HCT116 (cell line): ENCODE measurements around the gene PPM1A. TPM values are rescaled to one million over a fixed set of nuclear protein-coding genes. Genes with fewer than 3 reads are reported as not detected.

Source experiments
- ATAC-seq: fragments of 200-7000 bp; cut with Tn5 transposase; 2 replicates; pipeline ENCODE4 v1.9.1; 2020; ENCODE audit warnings: mild to moderate bottlenecking, moderate library complexity
- BruUV-seq: library from RNA; stranded (reverse); fragments of 400-500 nt; replicated peaks from 2 replicates; lab custom pipeline; 2021; lab: Mats Ljungman, UMichigan
- CTCF ChIA-PET: fragments of 300-600 bp; sonication (Branson Sonifier 250); formaldehyde crosslinking; loops from one replicate; lab custom pipeline; 2021; ENCODE audit warnings: antibody characterized with exemption; lab: Charles Lee
- POLR2A ChIA-PET: fragments of 300-600, 350-600 bp; sonication (Branson Sonifier 250); formaldehyde crosslinking; loops from one replicate; lab custom pipeline; 2021; ENCODE audit warnings: antibody characterized with exemption; lab: Charles Lee
- RAD21 ChIA-PET, 2 experiments: fragments of 300-600 bp; sonication (Branson Sonifier 250); formaldehyde crosslinking; loops; one replicate each; lab custom pipeline; 2023; ENCODE audit warnings: low total read pairs in 2 of 2; ENCODE audit not compliant: uncharacterized antibody in 2 of 2, unreplicated experiment in 2 of 2, low non-redundant PET in 1 of 2; lab: Charles Lee
- DNase-seq: peaks from one replicate; pipeline ENCODE4 v3.0.0-alpha.2; 2010; ENCODE audit warnings: low read depth, low spot score
- H2AFZ ChIP-seq: fragments of 200-600 bp; shearing (Covaris generic), sonication (generic); 2 replicates; pipeline ENCODE4 v1.6.1; 2017; ENCODE audit warnings: low read depth, mixed run types, mixed read lengths, antibody characterized with exemption, low read length; ENCODE audit not compliant: poor library complexity, severe bottlenecking
- H3K27ac ChIP-seq: 2 replicates; pipeline ENCODE4 v1.5.1; 2012; ENCODE audit warnings: low read depth, low read length
- H3K27me3 ChIP-seq: fragments of 200-600 bp; sonication (generic); 2 replicates; pipeline ENCODE4 v1.6.1; 2016; ENCODE audit warnings: mixed run types, low read length, mixed read lengths; ENCODE audit not compliant: insufficient read depth
- H3K36me3 ChIP-seq, 2 experiments: fragments of 200-500 bp in 1 of 2; fragments of 200-600 bp in 1 of 2; sonication (Bioruptor generic) in 1 of 2; sonication (generic) in 1 of 2; 2 replicates each; pipeline versions ENCODE4 v1.5.1 to v1.6.1; 2014 to 2016; ENCODE audit warnings: low read length in 2 of 2, inconsistent platforms in 1 of 2, mixed read lengths in 1 of 2, mixed run types in 1 of 2; ENCODE audit not compliant: insufficient read depth in 2 of 2, control insufficient read depth in 1 of 2
- H3K4me1 ChIP-seq, 2 experiments: fragments of 200-600 bp in 1 of 2; sonication (generic) in 1 of 2; 2 replicates each; pipeline versions ENCODE4 v1.5.1 to v1.6.1; 2012 to 2017; ENCODE audit warnings: low read length in 2 of 2, inconsistent platforms in 1 of 2, mild to moderate bottlenecking in 1 of 2, mixed read lengths in 1 of 2, mixed run types in 1 of 2, moderate library complexity in 1 of 2; ENCODE audit not compliant: insufficient read depth in 2 of 2, control insufficient read depth in 1 of 2
- H3K4me2 ChIP-seq: fragments of 200-600 bp; sonication (generic); 2 replicates; pipeline ENCODE4 v1.6.1; 2017; ENCODE audit warnings: mixed run types, low read length, mixed read lengths
- H3K4me3 ChIP-seq, 2 experiments: fragments of 200-600 bp in 1 of 2; sonication (generic) in 1 of 2; replicated peaks in 1 of 2; 2 replicates each; pipeline ENCODE4 v1.5.1; 2011 to 2016; ENCODE audit warnings: low read length in 2 of 2, control low read depth in 1 of 2, low read depth in 1 of 2, mild to moderate bottlenecking in 1 of 2, mixed read lengths in 1 of 2, mixed run types in 1 of 2
- H3K79me2 ChIP-seq: fragments of 200-600 bp; sonication (generic); 2 replicates; pipeline ENCODE4 v1.6.1; 2017; ENCODE audit warnings: mild to moderate bottlenecking, mixed run types, low read length, moderate library complexity, mixed read lengths; ENCODE audit not compliant: insufficient read depth
- H3K9ac ChIP-seq: fragments of 200-600 bp; sonication (generic); 2 replicates; pipeline ENCODE4 v1.6.1; 2016; ENCODE audit warnings: low read length, mixed read lengths
- H3K9me2 ChIP-seq: fragments of 200-600 bp; sonication (generic), shearing (Covaris generic); 2 replicates; pipeline ENCODE4 v1.6.1; 2017; ENCODE audit warnings: mixed run types, mild to moderate bottlenecking, moderate library complexity; ENCODE audit not compliant: insufficient read depth
- H3K9me3 ChIP-seq, 2 experiments: fragments of 200-500 bp in 1 of 2; fragments of 200-600 bp in 1 of 2; sonication (Bioruptor generic) in 1 of 2; sonication (generic) in 1 of 2; 2 replicates each; pipeline ENCODE4 v1.6.1; 2014 to 2017; ENCODE audit warnings: low read length in 2 of 2, mixed read lengths in 2 of 2, inconsistent platforms in 1 of 2, low read depth in 1 of 2, mild to moderate bottlenecking in 1 of 2, mixed run types in 1 of 2, moderate library complexity in 1 of 2; ENCODE audit not compliant: control insufficient read depth in 1 of 2, insufficient read depth in 1 of 2
- H4K20me1 ChIP-seq: fragments of 200-600 bp; sonication (generic), shearing (Covaris generic); 2 replicates; pipeline ENCODE4 v1.6.1; 2017; ENCODE audit warnings: mixed run types, mild to moderate bottlenecking, moderate library complexity; ENCODE audit not compliant: insufficient read depth
- CBX3 ChIP-seq: IDR thresholded peaks from 2 replicates; pipeline ENCODE4 v1.6.1; 2012; ENCODE audit warnings: low read depth
- ELF1 ChIP-seq: IDR thresholded peaks from 2 replicates; pipeline ENCODE4 v1.6.1; 2012; ENCODE audit warnings: low read depth, borderline replicate concordance
- EZH2phosphoT487 ChIP-seq: fragments of 200-600 bp; IDR thresholded peaks from 2 replicates; pipeline ENCODE4 v1.6.1; 2018; ENCODE audit warnings: antibody characterized with exemption, borderline replicate concordance
- FOSL1 ChIP-seq: IDR thresholded peaks from 2 replicates; pipeline ENCODE4 v1.6.1; 2012; ENCODE audit warnings: low read depth
- JUND ChIP-seq: IDR thresholded peaks from 2 replicates; pipeline ENCODE4 v1.6.1; 2012
- RAD21 ChIP-seq: IDR thresholded peaks from 2 replicates; pipeline ENCODE4 v1.6.1; 2012; ENCODE audit warnings: low read depth, mild to moderate bottlenecking
- SIN3A ChIP-seq: IDR thresholded peaks from 2 replicates; pipeline ENCODE4 v1.6.1; 2012; ENCODE audit warnings: low read depth
- SP1 ChIP-seq: IDR thresholded peaks from 2 replicates; pipeline ENCODE4 v1.6.1; 2012; ENCODE audit warnings: low read depth
- SRF ChIP-seq: IDR thresholded peaks from 2 replicates; pipeline ENCODE4 v1.6.1; 2012; ENCODE audit warnings: low read depth
- YY1 ChIP-seq: IDR thresholded peaks from 2 replicates; pipeline ENCODE4 v1.6.1; 2011; ENCODE audit warnings: low read length, low read depth, moderate library complexity, mild to moderate bottlenecking; ENCODE audit not compliant: insufficient replicate concordance; ENCODE audit errors: extremely low read depth
- ZFX ChIP-seq: fragments of 450-650 bp; IDR thresholded peaks from 2 replicates; pipeline ENCODE4 v1.6.1; 2017
- ZNF274 ChIP-seq: fragments of 200-500 bp; sonication (Bioruptor generic); IDR thresholded peaks from 2 replicates; pipeline ENCODE4 v1.6.1; 2014; ENCODE audit warnings: mild to moderate bottlenecking, low read depth, low read length, inconsistent platforms
- intact Hi-C: fragments of 100-400 bp; cut with micrococcal nuclease; formaldehyde crosslinking; loops from 2 replicates; pipeline ENCODE4 v1.10.0; 2022
- total RNA-seq: library from RNA; stranded (reverse); gene quantifications from one replicate; pipeline ENCODE4 v1.2.1, GENCODE V29; 2021; ENCODE audit not compliant: unreplicated experiment
- TF ChIP-seq, protein P1 (sequence below): IDR thresholded peaks from 2 replicates; pipeline ENCODE4 v1.6.1; 2012
- TF ChIP-seq, protein P2 (sequence below): IDR thresholded peaks from 2 replicates; pipeline ENCODE4 v1.6.1; 2011; ENCODE audit warnings: mild to moderate bottlenecking, low read length, moderate library complexity; ENCODE audit not compliant: insufficient replicate concordance; ENCODE audit errors: extremely low read depth
- TF ChIP-seq, protein P3 (sequence below): IDR thresholded peaks from 2 replicates; pipeline ENCODE4 v1.6.1; 2012; ENCODE audit warnings: low read depth

The PPM1A gene
- total RNA-seq, 1 experiment from 2014 or later, result 32.8 TPM

DNA sequence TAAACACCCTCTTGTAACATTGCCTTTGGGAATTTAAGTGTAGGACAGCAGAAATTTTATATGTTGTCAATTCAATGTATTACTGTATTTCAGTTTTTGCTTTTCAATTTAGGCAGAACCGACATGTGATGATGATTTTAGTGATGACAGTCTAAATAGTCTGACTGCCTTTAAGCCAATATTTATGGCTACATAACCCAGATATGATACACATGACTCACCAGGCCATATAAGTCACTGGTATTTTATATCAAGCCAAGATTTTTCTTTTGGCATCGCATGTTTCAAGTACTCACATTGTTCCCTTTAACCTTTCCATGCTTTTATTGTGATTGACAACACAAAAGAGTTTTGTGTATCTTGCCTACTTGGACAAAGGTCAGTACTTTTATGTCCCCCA, 13.6 kb upstream of the PPM1A start:
- H3K4me3 ChIP-seq, result no peak overlapping the region
- no peak overlapping the region for H3K27ac ChIP-seq
- ATAC-seq (no peak), DNase-seq (no peak)
- TF ChIP-seq ZFX (no peak), SRF (no peak), FOSL1 (no peak)
- TF ChIP-seq, protein P1, sequence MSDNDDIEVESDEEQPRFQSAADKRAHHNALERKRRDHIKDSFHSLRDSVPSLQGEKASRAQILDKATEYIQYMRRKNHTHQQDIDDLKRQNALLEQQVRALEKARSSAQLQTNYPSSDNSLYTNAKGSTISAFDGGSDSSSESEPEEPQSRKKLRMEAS, result no peak
- TF ChIP-seq, protein P2, sequence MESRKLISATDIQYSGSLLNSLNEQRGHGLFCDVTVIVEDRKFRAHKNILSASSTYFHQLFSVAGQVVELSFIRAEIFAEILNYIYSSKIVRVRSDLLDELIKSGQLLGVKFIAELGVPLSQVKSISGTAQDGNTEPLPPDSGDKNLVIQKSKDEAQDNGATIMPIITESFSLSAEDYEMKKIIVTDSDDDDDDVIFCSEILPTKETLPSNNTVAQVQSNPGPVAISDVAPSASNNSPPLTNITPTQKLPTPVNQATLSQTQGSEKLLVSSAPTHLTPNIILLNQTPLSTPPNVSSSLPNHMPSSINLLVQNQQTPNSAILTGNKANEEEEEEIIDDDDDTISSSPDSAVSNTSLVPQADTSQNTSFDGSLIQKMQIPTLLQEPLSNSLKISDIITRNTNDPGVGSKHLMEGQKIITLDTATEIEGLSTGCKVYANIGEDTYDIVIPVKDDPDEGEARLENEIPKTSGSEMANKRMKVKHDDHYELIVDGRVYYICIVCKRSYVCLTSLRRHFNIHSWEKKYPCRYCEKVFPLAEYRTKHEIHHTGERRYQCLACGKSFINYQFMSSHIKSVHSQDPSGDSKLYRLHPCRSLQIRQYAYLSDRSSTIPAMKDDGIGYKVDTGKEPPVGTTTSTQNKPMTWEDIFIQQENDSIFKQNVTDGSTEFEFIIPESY, result no peak
- no peaks in the 10 kb centered on the region for H3K27me3 ChIP-seq
- H3K9me3 ChIP-seq, result no peaks in the 10 kb centered on the region
- ChIA-PET CTCF (no interaction called here), RAD21 (no interaction called here), POLR2A (no interaction called here)
- no peaks in the 10 kb centered on the region for H3K36me3 ChIP-seq
- no peaks in the 10 kb centered on the region for H3K4me1 ChIP-seq
- BruUV-seq, result no TSS peak
- no peak overlapping the region for H3K9ac ChIP-seq
- H3K9me2 ChIP-seq, result no peaks in the 10 kb centered on the region
- H3K4me2 ChIP-seq, result no peak overlapping the region
- H2AFZ ChIP-seq, result no peak overlapping the region
- no peaks in the 10 kb centered on the region for H4K20me1 ChIP-seq
- intact Hi-C loops, result no loop called here
- H3K79me2 ChIP-seq, result no peaks in the 10 kb centered on the region

DNA sequence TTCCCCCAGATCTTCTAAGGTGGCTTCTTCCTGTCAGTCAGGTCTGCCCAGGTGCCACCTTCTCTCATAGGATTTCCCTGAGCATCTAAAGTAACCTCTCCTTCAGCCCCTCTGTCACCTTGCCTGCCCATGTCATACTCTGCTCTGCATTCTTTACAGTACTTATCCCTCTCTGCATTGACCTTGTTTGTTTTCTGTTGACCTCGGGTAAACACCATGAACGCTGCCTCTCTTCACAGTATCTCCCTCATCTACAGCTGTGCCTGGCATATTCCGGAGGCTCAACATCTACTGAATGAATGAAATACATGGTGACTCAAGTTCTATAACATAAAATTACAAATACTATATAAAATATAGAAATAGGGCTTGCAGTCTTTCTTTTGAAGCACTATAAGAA, 10.1 kb upstream of the PPM1A start:
- POLR2A ChIA-PET, result no interaction called here
- Histone ChIP-seq H4K20me1 (no peaks in the 10 kb centered on the region), H3K27me3 (no peaks in the 10 kb centered on the region), H3K36me3 (no peaks in the 10 kb centered on the region), H3K27ac (no peak overlapping the region), H3K9me2 (no peaks in the 10 kb centered on the region), H3K9ac (no peak overlapping the region), H3K4me1 (no peaks in the 10 kb centered on the region), H3K4me2 (no peak overlapping the region), H3K9me3 (no peaks in the 10 kb centered on the region), H3K4me3 (no peak overlapping the region), H3K79me2 (no peaks in the 10 kb centered on the region), H2AFZ (no peak overlapping the region)
- no peak for ATAC-seq
- CTCF ChIA-PET, result no interaction called here
- RAD21 ChIA-PET, result no interaction called here
- DNase-seq, result no peak
- intact Hi-C loops, result no loop called here
- BruUV-seq, result no TSS peak
- TF ChIP-seq EZH2phosphoT487, result no peak
- TF ChIP-seq SP1, result no peak
- no peak for TF ChIP-seq ELF1
- no peak for TF ChIP-seq YY1
- TF ChIP-seq, protein P3, sequence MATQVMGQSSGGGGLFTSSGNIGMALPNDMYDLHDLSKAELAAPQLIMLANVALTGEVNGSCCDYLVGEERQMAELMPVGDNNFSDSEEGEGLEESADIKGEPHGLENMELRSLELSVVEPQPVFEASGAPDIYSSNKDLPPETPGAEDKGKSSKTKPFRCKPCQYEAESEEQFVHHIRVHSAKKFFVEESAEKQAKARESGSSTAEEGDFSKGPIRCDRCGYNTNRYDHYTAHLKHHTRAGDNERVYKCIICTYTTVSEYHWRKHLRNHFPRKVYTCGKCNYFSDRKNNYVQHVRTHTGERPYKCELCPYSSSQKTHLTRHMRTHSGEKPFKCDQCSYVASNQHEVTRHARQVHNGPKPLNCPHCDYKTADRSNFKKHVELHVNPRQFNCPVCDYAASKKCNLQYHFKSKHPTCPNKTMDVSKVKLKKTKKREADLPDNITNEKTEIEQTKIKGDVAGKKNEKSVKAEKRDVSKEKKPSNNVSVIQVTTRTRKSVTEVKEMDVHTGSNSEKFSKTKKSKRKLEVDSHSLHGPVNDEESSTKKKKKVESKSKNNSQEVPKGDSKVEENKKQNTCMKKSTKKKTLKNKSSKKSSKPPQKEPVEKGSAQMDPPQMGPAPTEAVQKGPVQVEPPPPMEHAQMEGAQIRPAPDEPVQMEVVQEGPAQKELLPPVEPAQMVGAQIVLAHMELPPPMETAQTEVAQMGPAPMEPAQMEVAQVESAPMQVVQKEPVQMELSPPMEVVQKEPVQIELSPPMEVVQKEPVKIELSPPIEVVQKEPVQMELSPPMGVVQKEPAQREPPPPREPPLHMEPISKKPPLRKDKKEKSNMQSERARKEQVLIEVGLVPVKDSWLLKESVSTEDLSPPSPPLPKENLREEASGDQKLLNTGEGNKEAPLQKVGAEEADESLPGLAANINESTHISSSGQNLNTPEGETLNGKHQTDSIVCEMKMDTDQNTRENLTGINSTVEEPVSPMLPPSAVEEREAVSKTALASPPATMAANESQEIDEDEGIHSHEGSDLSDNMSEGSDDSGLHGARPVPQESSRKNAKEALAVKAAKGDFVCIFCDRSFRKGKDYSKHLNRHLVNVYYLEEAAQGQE, result no peak
- no peak for TF ChIP-seq SRF
- no peak for TF ChIP-seq ZFX
- TF ChIP-seq JUND, result no peak
- no peak for TF ChIP-seq CBX3
- TF ChIP-seq SIN3A, result no peak
- TF ChIP-seq ZNF274, result no peak
- TF ChIP-seq RAD21, result no peak
